Mesodermal cell (in vitro differentiated cells): ENCODE data around the gene NKTR.

ENCODE experiments used
- H3K27ac ChIP-seq: 2 replicates; pipeline ENCODE4 v1.7.0; 2013; ENCODE audit warnings: mild to moderate bottlenecking, low read depth, low read length, moderate library complexity; ENCODE audit not compliant: severe bottlenecking
- H3K36me3 ChIP-seq: 2 replicates; pipeline ENCODE4 v1.7.1; 2013; ENCODE audit warnings: mild to moderate bottlenecking, low read length, moderate library complexity; ENCODE audit not compliant: control insufficient read depth, insufficient read depth
- H3K4me1 ChIP-seq: one replicate; pipeline ENCODE4 v1.7.1; 2013; ENCODE audit warnings: mild to moderate bottlenecking, low read length; ENCODE audit not compliant: insufficient read depth, control insufficient read depth, poor library complexity, severe bottlenecking
- H3K4me3 ChIP-seq: 2 replicates; pipeline ENCODE4 v1.7.0; 2013; ENCODE audit warnings: low read length, control low read depth, mild to moderate bottlenecking; ENCODE audit not compliant: insufficient read depth, poor library complexity, severe bottlenecking; ENCODE audit errors: extremely low read depth
- H3K9me3 ChIP-seq: 2 replicates; pipeline ENCODE4 v1.7.1; 2013; ENCODE audit warnings: mild to moderate bottlenecking, low read length, moderate library complexity; ENCODE audit not compliant: control insufficient read depth
- WGBS, 2 experiments: methylation state at CpG; one replicate each; pipeline ENCODE4 v1.1.5; 2013; ENCODE audit warnings: missing lambda C conversion rate in 2 of 2; ENCODE audit not compliant: insufficient coverage in 2 of 2; 5-methylcytosine and 5-hydroxymethylcytosine counted together

The NKTR gene

GRCh38 chr3:42670670-42671069 lies 70.2 kb downstream of the NKTR start:
- Histone ChIP-seq H3K36me3 (no peaks in the 10 kb centered on the region), H3K4me1 (no peaks in the 10 kb centered on the region), H3K27ac (no peak overlapping the region), H3K4me3 (no peak overlapping the region), H3K9me3 (peaks cover under 1% of the 10 kb centered on the region)
- WGBS, 2 experiments, result no CpG with 5 or more reads among the region's 1 CpG

- WGBS, 2 experiments, result 57 to 64% methylated on average over 1 of the region's 1 CpG
- no peak overlapping the region for H3K4me3 ChIP-seq
- H3K4me1 ChIP-seq, result no peaks in the 10 kb centered on the region
These were observed 72.0 kb downstream of the NKTR start for GRCh38 chr3:42672515-42672914.

GRCh38 chr3:42673082-42673481 lies 72.6 kb downstream of the NKTR start:
- Histone ChIP-seq H3K9me3 (peaks cover 8% of the 10 kb centered on the region), H3K4me3 (no peak overlapping the region), H3K27ac (no peak overlapping the region), H3K36me3 (no peaks in the 10 kb centered on the region), H3K4me1 (no peaks in the 10 kb centered on the region)

More at GRCh38 chr3:42672515-42672914, 72.0 kb downstream of the NKTR start:
- H3K27ac ChIP-seq, result no peak overlapping the region
- H3K9me3 ChIP-seq, result peaks cover 8% of the 10 kb centered on the region
- H3K36me3 ChIP-seq, result no peaks in the 10 kb centered on the region

- Histone ChIP-seq H3K36me3 (no peaks in the 10 kb centered on the region), H3K27ac (no peak overlapping the region), H3K4me3 (no peak overlapping the region), H3K4me1 (no peaks in the 10 kb centered on the region), H3K9me3 (peaks cover 8% of the 10 kb centered on the region)
- WGBS, 2 experiments, result 90% methylated on average over 1 of the region's 3 CpGs; no CpG with 5 or more reads in 1 of the 2 experiments
These were observed 73.7 kb downstream of the NKTR start for GRCh38 chr3:42674146-42674545.

GRCh38 chr3:42675909-42676308 lies 75.4 kb downstream of the NKTR start:
- Histone ChIP-seq H3K36me3 (no peaks in the 10 kb centered on the region), H3K4me3 (no peak overlapping the region), H3K9me3 (peaks cover 8% of the 10 kb centered on the region), H3K4me1 (no peaks in the 10 kb centered on the region), H3K27ac (no peak overlapping the region)
- 90 to 100% methylated on average over 1 to 2 of the region's 2 CpGs for WGBS, 2 experiments

- Histone ChIP-seq H3K4me3 (no peak overlapping the region), H3K27ac (no peak overlapping the region), H3K4me1 (peaks cover 3% of the 10 kb centered on the region), H3K9me3 (peaks cover 8% of the 10 kb centered on the region), H3K36me3 (no peaks in the 10 kb centered on the region)
- no CpG with 5 or more reads among the region's 2 CpGs for WGBS, 2 experiments
These were observed 78.0 kb downstream of the NKTR start for GRCh38 chr3:42678447-42678846.

GRCh38 chr3:42680271-42680670 lies 79.8 kb downstream of the NKTR start:
- Histone ChIP-seq H3K4me1 (peaks cover 13% of the 10 kb centered on the region), H3K4me3 (no peak overlapping the region), H3K36me3 (no peaks in the 10 kb centered on the region), H3K27ac (no peak overlapping the region), H3K9me3 (peaks cover 8% of the 10 kb centered on the region)
- no CpG with 5 or more reads among the region's 1 CpG for WGBS, 2 experiments

GRCh38 chr3:42680806-42681205 lies 80.3 kb downstream of the NKTR start:
- WGBS, 2 experiments, result 82 to 94% methylated on average over 3 to 4 of the region's 4 CpGs
- peaks cover 13% of the 10 kb centered on the region for H3K4me1 ChIP-seq
- H3K9me3 ChIP-seq, result peaks cover 6% of the 10 kb centered on the region
- no peaks in the 10 kb centered on the region for H3K36me3 ChIP-seq
- H3K4me3 ChIP-seq, result no peak overlapping the region
- H3K27ac ChIP-seq, result no peak overlapping the region

GRCh38 chr3:42681361-42682038 lies 81.0 kb downstream of the NKTR start:
- Histone ChIP-seq H3K4me3 (no peak overlapping the region), H3K4me1 (peaks cover 13% of the 10 kb centered on the region), H3K9me3 (no peaks in the 10 kb centered on the region), H3K27ac (no peak overlapping the region), H3K36me3 (no peaks in the 10 kb centered on the region)
- whole genome bisulfite sequencing, 2 experiments, result 81 to 89% methylated on average over 4 to 7 of the region's 10 CpGs

GRCh38 chr3:42682301-42683070 lies 82.0 kb downstream of the NKTR start:
- WGBS, 2 experiments, result 80 to 87% methylated on average over 11 to 12 of the region's 12 CpGs
- no peak overlapping the region for H3K27ac ChIP-seq
- H3K36me3 ChIP-seq, result no peaks in the 10 kb centered on the region
- H3K4me3 ChIP-seq, result no peak overlapping the region
- H3K9me3 ChIP-seq, result no peaks in the 10 kb centered on the region
- H3K4me1 ChIP-seq, result peaks cover 13% of the 10 kb centered on the region
